ENCODE results near the gene CD164L2. TPM values are rescaled to one million over a fixed set of nuclear protein-coding genes. Genes with fewer than 3 reads are reported as not detected.

The CD164L2 gene
- total RNA-seq, 4 donors from 2014 or later, result not detected

- Histone ChIP-seq H3K36me3 (peaks cover under 1 to 48% of the 10 kb centered on the region in 2 donors), H3K27me3 (no peaks in the 10 kb centered on the region), H3K27ac (peak overlapping the region; percentile 79 to 89 (median 87)), H3K4me3 (no peak overlapping the region), H3K4me1 (peaks cover 29 to 81% (median 37%) of the 10 kb centered on the region in 3 donors), H3K9me3 (no peaks in the 10 kb centered on the region)
- 15 to 16% methylated on average over 7 to 14 of the region's 14 CpGs for WGBS, 2 donors (ENCODE audit: low coverage in 1 of 2)
- peak; percentile 96 for ATAC-seq
- no peak for TF ChIP-seq POLR2A (IDR thresholded peaks at IDR 0.05)
- TF ChIP-seq POLR2AphosphoS5 (IDR thresholded peaks at IDR 0.05), result peak; percentile 75
These were observed 35.4 kb upstream of the CD164L2 start for GRCh38 chr1:27418326-27419185.

DNA sequence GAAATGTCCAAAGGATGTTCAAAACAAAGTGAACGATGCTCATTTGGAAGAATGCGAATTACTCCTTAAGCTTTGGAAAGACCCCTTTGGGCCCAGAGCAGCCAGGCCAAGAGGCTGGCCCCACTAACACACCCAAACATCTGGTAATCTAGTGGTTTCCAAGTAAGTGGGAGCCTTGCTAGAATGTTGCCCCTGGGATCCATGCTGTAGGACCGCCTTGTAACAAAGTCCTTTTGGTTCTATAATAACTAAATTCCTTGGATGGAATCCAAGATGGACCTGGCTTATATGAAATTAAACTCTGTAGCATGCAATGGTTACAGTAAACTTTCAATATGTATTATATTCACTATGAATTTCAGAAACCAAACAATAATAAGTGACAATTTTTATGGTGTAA lies 34.6 kb upstream of the CD164L2 start:
- no peak for ATAC-seq
- Histone ChIP-seq H3K4me1 (peaks cover 29 to 81% (median 37%) of the 10 kb centered on the region in 3 donors), H3K36me3 (peaks cover 3 to 56% of the 10 kb centered on the region in 2 donors), H3K27ac (peak overlapping the region; percentile 79 to 89 (median 87)), H3K27me3 (no peaks in the 10 kb centered on the region), H3K9me3 (no peaks in the 10 kb centered on the region), H3K4me3 (no peak overlapping the region)
- TF ChIP-seq, protein P1, sequence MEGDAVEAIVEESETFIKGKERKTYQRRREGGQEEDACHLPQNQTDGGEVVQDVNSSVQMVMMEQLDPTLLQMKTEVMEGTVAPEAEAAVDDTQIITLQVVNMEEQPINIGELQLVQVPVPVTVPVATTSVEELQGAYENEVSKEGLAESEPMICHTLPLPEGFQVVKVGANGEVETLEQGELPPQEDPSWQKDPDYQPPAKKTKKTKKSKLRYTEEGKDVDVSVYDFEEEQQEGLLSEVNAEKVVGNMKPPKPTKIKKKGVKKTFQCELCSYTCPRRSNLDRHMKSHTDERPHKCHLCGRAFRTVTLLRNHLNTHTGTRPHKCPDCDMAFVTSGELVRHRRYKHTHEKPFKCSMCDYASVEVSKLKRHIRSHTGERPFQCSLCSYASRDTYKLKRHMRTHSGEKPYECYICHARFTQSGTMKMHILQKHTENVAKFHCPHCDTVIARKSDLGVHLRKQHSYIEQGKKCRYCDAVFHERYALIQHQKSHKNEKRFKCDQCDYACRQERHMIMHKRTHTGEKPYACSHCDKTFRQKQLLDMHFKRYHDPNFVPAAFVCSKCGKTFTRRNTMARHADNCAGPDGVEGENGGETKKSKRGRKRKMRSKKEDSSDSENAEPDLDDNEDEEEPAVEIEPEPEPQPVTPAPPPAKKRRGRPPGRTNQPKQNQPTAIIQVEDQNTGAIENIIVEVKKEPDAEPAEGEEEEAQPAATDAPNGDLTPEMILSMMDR (IDR thresholded peaks at IDR 0.05), result no peak
- TF ChIP-seq POLR2A (IDR thresholded peaks at IDR 0.05) (no peak), EP300 (IDR thresholded peaks at IDR 0.05) (no peak), POLR2AphosphoS5 (IDR thresholded peaks at IDR 0.05) (no peak)
- WGBS, 2 donors (ENCODE audit: low coverage in 1 of 2), result 64 to 69% methylated on average over 2 to 3 of the region's 3 CpGs

- ATAC-seq, result peak; percentile 39
- Histone ChIP-seq H3K27me3 (no peaks in the 10 kb centered on the region), H3K9me3 (no peaks in the 10 kb centered on the region), H3K36me3 (peaks cover 8 to 68% of the 10 kb centered on the region in 2 donors), H3K4me3 (no peak overlapping the region), H3K27ac (peak overlapping the region; percentile 79 to 89 (median 87)), H3K4me1 (peaks cover 29 to 73% (median 37%) of the 10 kb centered on the region in 3 donors)
- TF ChIP-seq, protein P1 (IDR thresholded peaks at IDR 0.05), result peak; percentile 58 to 74 (median 72)
- TF ChIP-seq EP300 (IDR thresholded peaks at IDR 0.05) (no peak), POLR2A (IDR thresholded peaks at IDR 0.05) (no peak), POLR2AphosphoS5 (IDR thresholded peaks at IDR 0.05) (peak; percentile 12)
- 56 to 68% methylated on average over 2 to 3 of the region's 3 CpGs for WGBS, 2 donors (ENCODE audit: low coverage in 1 of 2)
These were observed 33.4 kb upstream of the CD164L2 start for GRCh38 chr1:27416387-27417111.

DNA sequence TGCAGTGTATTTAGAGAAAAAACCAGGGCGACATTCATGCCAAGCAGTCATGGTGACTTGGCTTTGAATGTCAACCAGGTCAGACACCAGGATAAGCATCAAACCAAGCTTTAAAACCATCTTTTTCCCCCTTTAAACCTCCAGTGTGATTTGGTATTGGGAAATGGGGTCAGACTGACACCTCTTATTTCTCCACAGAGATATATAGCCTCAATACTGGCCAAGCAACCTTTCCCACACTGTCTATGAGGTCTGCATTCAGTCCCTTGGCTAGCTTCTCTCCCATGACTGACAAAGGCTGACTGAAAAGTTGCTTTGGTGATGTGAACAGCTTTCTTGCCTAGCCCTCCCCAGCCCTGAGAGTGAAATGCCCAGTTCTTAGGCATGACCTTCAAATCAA lies 31.0 kb upstream of the CD164L2 start:
- Histone ChIP-seq H3K36me3 (peaks cover 12 to 93% of the 10 kb centered on the region in 2 donors), H3K27me3 (no peaks in the 10 kb centered on the region), H3K4me1 (peaks cover 21 to 49% (median 24%) of the 10 kb centered on the region in 3 donors), H3K27ac (peak overlapping the region in 2 of 4 donors; percentile 34 to 88), H3K9me3 (no peaks in the 10 kb centered on the region), H3K4me3 (no peak overlapping the region)
- no peak for ATAC-seq
- TF ChIP-seq POLR2A (IDR thresholded peaks at IDR 0.05) (no peak), EP300 (IDR thresholded peaks at IDR 0.05) (no peak), POLR2AphosphoS5 (IDR thresholded peaks at IDR 0.05) (no peak)
- TF ChIP-seq, protein P1 (IDR thresholded peaks at IDR 0.05), result no peak
- WGBS, 2 donors (ENCODE audit: low coverage in 1 of 2), result 82 to 100% methylated on average over 1 of the region's 1 CpG

DNA sequence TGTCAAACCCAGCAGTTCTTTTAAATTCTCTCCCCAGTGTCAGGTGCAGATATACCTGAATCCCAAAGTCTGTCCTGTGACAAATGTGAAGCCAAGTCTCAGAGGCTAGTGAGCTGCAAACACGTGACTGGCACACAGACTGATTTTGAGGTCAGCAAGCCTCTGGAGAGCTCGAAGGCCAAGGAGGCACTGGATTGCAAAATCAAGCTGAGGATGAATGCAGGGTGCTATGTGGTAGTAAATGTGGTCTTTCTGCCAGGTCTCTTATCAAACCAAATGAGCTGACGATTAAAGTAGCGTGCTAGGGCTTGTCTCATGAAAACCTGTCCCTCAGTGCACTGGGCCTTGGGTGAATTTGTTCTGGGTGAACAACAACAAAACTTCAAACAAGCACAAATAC lies 29.9 kb upstream of the CD164L2 start:
- no peak overlapping the region for H3K27ac ChIP-seq
- H3K4me3 ChIP-seq, result no peak overlapping the region
- peaks cover 12 to 99% of the 10 kb centered on the region in 2 donors for H3K36me3 ChIP-seq
- WGBS, 2 donors (ENCODE audit: low coverage in 1 of 2), result 77 to 90% methylated on average over 2 to 4 of the region's 4 CpGs
- no peak for ATAC-seq
- H3K4me1 ChIP-seq, result peaks cover 14 to 38% (median 17%) of the 10 kb centered on the region in 3 donors
- TF ChIP-seq, protein P1 (IDR thresholded peaks at IDR 0.05), result no peak
- TF ChIP-seq EP300 (IDR thresholded peaks at IDR 0.05) (no peak), POLR2A (IDR thresholded peaks at IDR 0.05) (no peak), POLR2AphosphoS5 (IDR thresholded peaks at IDR 0.05) (no peak)
- H3K9me3 ChIP-seq, result no peaks in the 10 kb centered on the region
- H3K27me3 ChIP-seq, result no peaks in the 10 kb centered on the region

Data from gastroesophageal sphincter (tissue), 4 donors.